Neuronal stem cell (in vitro differentiated cells): Measurements from ENCODE around the gene FRAS1.
A peak's percentile ranks its signal among the peaks of the same experiment; 100 is the strongest.

ENCODE experiments used
- DNase-seq: peaks from one replicate; pipeline ENCODE4 v3.0.0-alpha.2; 2013; ENCODE audit warnings: low spot score
- H2AFZ ChIP-seq: one replicate; pipeline ENCODE4 v1.6.1; 2013; ENCODE audit warnings: mild to moderate bottlenecking, low read length, inconsistent platforms
- H2AK5ac ChIP-seq: 2 replicates; pipeline ENCODE4 v1.6.1; 2013; ENCODE audit warnings: low read depth, mild to moderate bottlenecking, inconsistent platforms, low read length, moderate library complexity, mixed read lengths
- H2BK120ac ChIP-seq: 2 replicates; pipeline ENCODE4 v1.6.1; 2013; ENCODE audit warnings: low read depth, mild to moderate bottlenecking, inconsistent platforms, low read length, moderate library complexity, mixed read lengths
- H2BK12ac ChIP-seq: one replicate; pipeline ENCODE4 v1.6.1; 2013; ENCODE audit warnings: low read length, inconsistent platforms
- H2BK15ac ChIP-seq: 2 replicates; pipeline ENCODE4 v1.6.1; 2013; ENCODE audit warnings: mild to moderate bottlenecking, low read length, inconsistent platforms, mixed read lengths
- H2BK5ac ChIP-seq: one replicate; pipeline ENCODE4 v1.6.1; 2013; ENCODE audit warnings: inconsistent platforms, mild to moderate bottlenecking, low read length, moderate library complexity
- H3K14ac ChIP-seq: one replicate; pipeline ENCODE4 v1.6.1; 2013; ENCODE audit warnings: low read length, inconsistent platforms
- H3K18ac ChIP-seq: 2 replicates; pipeline ENCODE4 v1.6.1; 2013; ENCODE audit warnings: low read length, inconsistent platforms
- H3K23ac ChIP-seq: 2 replicates; pipeline ENCODE4 v1.6.1; 2013; ENCODE audit warnings: low read depth, mild to moderate bottlenecking, mixed read lengths, low read length, inconsistent platforms; ENCODE audit not compliant: poor library complexity
- H3K27ac ChIP-seq: replicated peaks from 3 replicates; pipeline ENCODE4 v1.5.1; 2013; ENCODE audit warnings: low read length, inconsistent platforms
- H3K27me3 ChIP-seq, 3 experiments: 2 replicates each; pipeline ENCODE4 v1.6.1; 2013; ENCODE audit warnings: low read length in 3 of 3, mild to moderate bottlenecking in 2 of 3, inconsistent platforms in 1 of 3, low read depth in 1 of 3, mixed read lengths in 1 of 3, moderate library complexity in 1 of 3; ENCODE audit not compliant: control insufficient read depth in 3 of 3, insufficient read depth in 3 of 3
- H3K36me3 ChIP-seq, 2 donors: replicated peaks in 1 of 2; 2 replicates each; pipeline ENCODE4 v1.6.1; 2013; ENCODE audit warnings: low read length in 2 of 2; ENCODE audit not compliant: control insufficient read depth in 2 of 2, insufficient read depth in 2 of 2
- H3K4ac ChIP-seq: 2 replicates; pipeline ENCODE4 v1.6.1; 2013; ENCODE audit warnings: inconsistent platforms, mild to moderate bottlenecking, low read length, moderate library complexity
- H3K4me1 ChIP-seq, 2 donors: 1 replicate in 1 of 2; 2 replicates in 1 of 2; pipeline ENCODE4 v1.6.1; 2013; ENCODE audit warnings: low read length in 2 of 2, low read depth in 1 of 2; ENCODE audit not compliant: control insufficient read depth in 2 of 2, insufficient read depth in 1 of 2
- H3K4me2 ChIP-seq: one replicate; pipeline ENCODE4 v1.6.1; 2013; ENCODE audit warnings: mild to moderate bottlenecking, low read length, inconsistent platforms; ENCODE audit not compliant: insufficient read depth, poor library complexity, severe bottlenecking
- H3K4me3 ChIP-seq, 2 donors: 2 replicates each; pipeline ENCODE4 v1.5.1; 2013; ENCODE audit warnings: low read length in 2 of 2, mild to moderate bottlenecking in 2 of 2, inconsistent platforms in 1 of 2, moderate library complexity in 1 of 2
- H3K79me1 ChIP-seq: one replicate; pipeline ENCODE4 v1.6.1; 2013; ENCODE audit warnings: low read depth, mild to moderate bottlenecking, inconsistent platforms, low read length, moderate library complexity
- H3K9ac ChIP-seq: one replicate; pipeline ENCODE4 v1.6.1; 2013; ENCODE audit warnings: mild to moderate bottlenecking, low read depth, low read length, inconsistent platforms; ENCODE audit not compliant: poor library complexity
- H3K9me3 ChIP-seq, 2 donors: replicated peaks in 1 of 2; 2 replicates each; pipeline versions ENCODE3 to v1.6.1; 2013; ENCODE audit warnings: low read length in 2 of 2, mild to moderate bottlenecking in 2 of 2, inconsistent platforms in 1 of 2, low read depth in 1 of 2, mixed read lengths in 1 of 2, moderate library complexity in 1 of 2; ENCODE audit not compliant: control insufficient read depth in 2 of 2, insufficient read depth in 1 of 2
- H4K8ac ChIP-seq: one replicate; pipeline ENCODE4 v1.6.1; 2013; ENCODE audit warnings: low read depth, mild to moderate bottlenecking, inconsistent platforms, low read length, moderate library complexity
- H4K91ac ChIP-seq: one replicate; pipeline ENCODE4 v1.6.1; 2013; ENCODE audit warnings: low read length, low read depth, mild to moderate bottlenecking, inconsistent platforms; ENCODE audit not compliant: poor library complexity
- WGBS, 2 donors: extraction: QIAGEN DNeasy Blood & Tissue Kit; methylation state at CpG; one replicate each; pipeline ENCODE4 v1.1.7; 2013; ENCODE audit warnings: missing lambda C conversion rate in 2 of 2, mixed read lengths in 1 of 2; ENCODE audit not compliant: insufficient read length in 2 of 2, insufficient replicate concordance in 1 of 2; ENCODE audit errors: extremely low coverage in 2 of 2; 5-methylcytosine and 5-hydroxymethylcytosine counted together

The FRAS1 gene

DNA sequence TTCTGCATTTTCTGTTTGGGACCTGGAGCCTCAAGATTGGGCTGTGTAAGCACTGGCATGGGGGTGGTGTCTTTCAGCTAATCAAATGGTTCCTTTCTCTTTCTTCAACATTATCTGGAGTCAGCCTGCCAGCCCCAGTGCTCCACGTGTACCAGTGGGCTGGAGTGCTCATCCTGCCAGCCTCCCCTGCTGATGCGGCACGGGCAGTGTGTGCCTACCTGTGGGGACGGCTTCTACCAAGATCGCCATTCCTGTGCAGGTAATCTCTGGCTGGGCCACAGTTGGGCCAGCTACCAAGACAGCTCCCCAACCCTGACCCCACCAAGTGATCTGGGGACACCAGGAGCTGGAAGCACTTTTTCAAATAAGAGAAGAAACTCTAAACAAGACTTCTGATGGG, 229.2 kb downstream of the FRAS1 start:
- Histone ChIP-seq H3K79me1 (peaks cover 1% of the 10 kb centered on the region), H3K4me3 (no peak overlapping the region), H3K36me3 (peaks cover 0 to 8% of the 10 kb centered on the region in 2 donors), H4K91ac (no peak overlapping the region), H2AFZ (no peak overlapping the region), H3K4me1 (peaks cover 0 to 1% of the 10 kb centered on the region in 2 donors), H3K4ac (no peak overlapping the region), H2BK120ac (no peak overlapping the region), H3K4me2 (no peak overlapping the region), H2BK5ac (no peak overlapping the region), H3K23ac (no peak overlapping the region), H3K27me3 (no peaks in the 10 kb centered on the region), H3K14ac (no peak overlapping the region), H3K27ac (no peak overlapping the region), H2BK15ac (no peak overlapping the region), H3K9me3 (no peaks in the 10 kb centered on the region), H3K18ac (peak overlapping the region; percentile 3), H2BK12ac (peak overlapping the region; percentile 90), H3K9ac (no peak overlapping the region), H2AK5ac (no peak overlapping the region), H4K8ac (no peak overlapping the region)
- no CpG with 5 or more reads among the region's 5 CpGs for WGBS, 2 donors
- no peak for DNase-seq

DNA sequence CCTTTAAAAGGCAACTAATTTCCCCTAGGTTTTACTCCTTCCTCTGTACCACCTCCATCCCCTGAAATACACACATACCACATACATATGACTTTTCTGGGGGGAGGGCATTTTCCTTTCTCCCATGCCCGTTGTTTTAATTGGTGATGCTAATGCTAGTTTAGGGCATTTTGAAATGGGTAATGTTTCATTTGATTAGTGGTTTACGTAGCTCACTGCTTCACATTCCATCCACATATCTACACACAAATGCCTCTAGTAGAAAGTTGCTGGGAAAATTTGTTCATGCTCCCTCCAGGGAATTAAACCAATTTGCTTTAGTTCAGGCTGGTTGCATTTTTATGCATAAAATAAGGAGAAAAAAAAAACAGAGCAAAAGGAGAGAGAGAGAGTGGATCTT, 231.2 kb downstream of the FRAS1 start:
- Histone ChIP-seq H3K79me1 (peaks cover 1% of the 10 kb centered on the region), H4K8ac (no peak overlapping the region), H4K91ac (no peak overlapping the region), H3K14ac (no peak overlapping the region), H2BK12ac (no peak overlapping the region), H3K4me3 (no peak overlapping the region), H3K9ac (no peak overlapping the region), H3K4ac (no peak overlapping the region), H3K36me3 (peaks cover 0 to 6% of the 10 kb centered on the region in 2 donors), H3K27me3 (no peaks in the 10 kb centered on the region), H3K27ac (no peak overlapping the region), H3K4me2 (no peak overlapping the region), H2AFZ (no peak overlapping the region), H2BK120ac (no peak overlapping the region), H2BK5ac (no peak overlapping the region), H2AK5ac (no peak overlapping the region), H3K9me3 (no peaks in the 10 kb centered on the region), H2BK15ac (no peak overlapping the region), H3K18ac (no peak overlapping the region), H3K23ac (no peak overlapping the region), H3K4me1 (peaks cover 0 to 2% of the 10 kb centered on the region in 2 donors)
- no peak for DNase-seq
- WGBS, 2 donors, result no CpG with 5 or more reads among the region's 2 CpGs

DNA sequence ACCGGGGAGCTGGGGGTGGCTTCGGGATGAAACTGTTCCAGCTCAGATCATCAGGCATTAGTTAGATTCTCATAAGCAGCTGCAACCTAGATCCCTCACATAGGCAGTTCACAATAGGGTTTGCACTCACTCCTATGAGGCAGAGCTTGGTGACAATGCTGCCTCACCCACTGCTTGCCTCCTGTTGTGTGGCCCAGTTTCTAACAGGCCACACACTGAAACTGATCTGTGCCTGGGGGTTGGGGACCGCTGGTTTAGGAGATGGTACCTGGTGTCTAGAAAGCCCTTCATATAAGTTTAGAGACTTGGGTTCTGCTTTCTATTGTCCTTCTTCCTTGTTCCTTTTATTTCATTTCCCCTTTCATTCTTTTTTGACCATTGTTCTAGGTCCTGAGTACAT, 234.2 kb downstream of the FRAS1 start:
- H2BK120ac ChIP-seq, result no peak overlapping the region
- H4K8ac ChIP-seq, result no peak overlapping the region
- no peak overlapping the region for H3K4me3 ChIP-seq
- no peak overlapping the region for H2AK5ac ChIP-seq
- H3K9me3 ChIP-seq, result no peaks in the 10 kb centered on the region
- no peak overlapping the region for H3K27ac ChIP-seq
- H3K14ac ChIP-seq, result no peak overlapping the region
- no peak overlapping the region for H3K9ac ChIP-seq
- no peaks in the 10 kb centered on the region for H3K27me3 ChIP-seq
- H3K23ac ChIP-seq, result no peak overlapping the region
- no peak overlapping the region for H3K18ac ChIP-seq
- no peak overlapping the region for H4K91ac ChIP-seq
- no peak overlapping the region for H2BK12ac ChIP-seq
- H3K4me1 ChIP-seq, result peaks cover 0 to 4% of the 10 kb centered on the region in 2 donors
- H2BK5ac ChIP-seq, result no peak overlapping the region
- peaks cover 0 to 2% of the 10 kb centered on the region in 2 donors for H3K36me3 ChIP-seq
- H3K4me2 ChIP-seq, result no peak overlapping the region
- H3K4ac ChIP-seq, result no peak overlapping the region
- H2AFZ ChIP-seq, result no peak overlapping the region
- H3K79me1 ChIP-seq, result peaks cover 1% of the 10 kb centered on the region
- no peak overlapping the region for H2BK15ac ChIP-seq
- no peak for DNase-seq
- WGBS, 2 donors, result no CpG with 5 or more reads among the region's 3 CpGs

DNA sequence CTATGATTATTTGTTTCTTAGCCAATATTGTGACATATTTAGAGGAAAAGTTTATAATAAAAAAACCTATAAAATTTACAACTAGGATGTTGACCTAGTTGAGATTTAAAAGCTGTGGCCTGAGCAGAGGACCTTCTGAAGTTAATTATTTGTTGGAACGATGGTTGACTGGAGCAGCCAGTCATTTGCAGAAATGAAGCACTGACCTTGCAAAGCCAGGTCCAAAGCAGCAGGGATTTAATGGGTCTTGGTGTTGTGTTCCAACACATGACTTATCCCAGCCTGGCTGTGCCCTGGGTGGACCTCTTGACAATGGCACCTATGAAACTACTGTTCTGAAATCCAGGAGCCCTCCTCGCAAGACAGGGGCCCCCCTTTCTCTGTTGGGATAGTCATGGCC, 235.2 kb downstream of the FRAS1 start:
- H2BK15ac ChIP-seq, result no peak overlapping the region
- no peak overlapping the region for H3K4me3 ChIP-seq
- H2AK5ac ChIP-seq, result no peak overlapping the region
- H3K79me1 ChIP-seq, result no peaks in the 10 kb centered on the region
- no peak overlapping the region for H4K8ac ChIP-seq
- H2BK12ac ChIP-seq, result no peak overlapping the region
- no peak overlapping the region for H3K4me2 ChIP-seq
- H3K9ac ChIP-seq, result no peak overlapping the region
- H3K4me1 ChIP-seq, result peaks cover 0 to 4% of the 10 kb centered on the region in 2 donors
- H4K91ac ChIP-seq, result no peak overlapping the region
- H3K9me3 ChIP-seq, result no peaks in the 10 kb centered on the region
- no CpG with 5 or more reads among the region's 2 CpGs for WGBS, 2 donors
- no peak overlapping the region for H3K14ac ChIP-seq
- no peaks in the 10 kb centered on the region for H3K27me3 ChIP-seq
- H3K36me3 ChIP-seq, result no peaks in the 10 kb centered on the region
- no peak overlapping the region for H2BK120ac ChIP-seq
- no peak overlapping the region for H2BK5ac ChIP-seq
- H3K23ac ChIP-seq, result no peak overlapping the region
- H3K27ac ChIP-seq, result no peak overlapping the region
- H2AFZ ChIP-seq, result no peak overlapping the region
- no peak overlapping the region for H3K4ac ChIP-seq
- no peak overlapping the region for H3K18ac ChIP-seq
- no peak for DNase-seq
